GM19043 (cell line): ENCODE data around the gene HOXA13.

Experiments used
- ATAC-seq: cut with Tn5 transposase; IDR thresholded peaks from one replicate; pipeline ENCODE4 v1.9.1; 2021; ENCODE audit warnings: low read depth; ENCODE audit not compliant: unreplicated experiment

HOXA13 gene

GRCh38 chr7:27208998-27209397 lies 9.1 kb upstream of the HOXA13 start:
- no peak for ATAC-seq

DNA sequence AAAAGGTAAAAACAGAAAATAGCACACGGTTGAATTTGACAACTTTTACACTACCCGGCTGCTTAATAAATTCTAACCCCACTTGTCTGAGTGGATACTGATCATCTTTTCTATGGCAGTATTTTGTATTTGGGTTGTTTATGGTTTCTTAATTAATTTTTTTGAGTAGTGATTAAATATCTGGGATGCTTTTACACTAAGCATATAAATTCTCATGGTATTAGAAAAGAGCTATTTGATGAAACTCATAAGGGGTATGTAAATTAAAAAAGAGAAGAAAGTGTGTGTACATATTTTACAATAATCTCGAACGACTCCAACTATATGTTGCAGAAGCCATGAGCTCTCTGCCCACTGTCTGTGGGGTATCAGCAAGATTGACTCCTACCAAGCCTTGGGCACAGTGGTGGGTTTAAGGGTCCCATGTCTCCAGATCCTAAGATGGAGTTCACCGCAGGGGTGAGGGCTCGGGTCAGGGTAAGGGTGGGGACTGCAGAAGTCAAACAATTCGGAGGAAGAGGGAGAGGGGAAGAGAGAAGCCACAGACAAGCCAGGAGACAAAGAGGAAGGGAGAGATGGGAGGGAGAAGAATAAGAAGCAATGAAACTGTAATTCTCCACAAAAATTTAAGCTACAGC lies 7.6 kb upstream of the HOXA13 start:
- ATAC-seq: no peak

DNA sequence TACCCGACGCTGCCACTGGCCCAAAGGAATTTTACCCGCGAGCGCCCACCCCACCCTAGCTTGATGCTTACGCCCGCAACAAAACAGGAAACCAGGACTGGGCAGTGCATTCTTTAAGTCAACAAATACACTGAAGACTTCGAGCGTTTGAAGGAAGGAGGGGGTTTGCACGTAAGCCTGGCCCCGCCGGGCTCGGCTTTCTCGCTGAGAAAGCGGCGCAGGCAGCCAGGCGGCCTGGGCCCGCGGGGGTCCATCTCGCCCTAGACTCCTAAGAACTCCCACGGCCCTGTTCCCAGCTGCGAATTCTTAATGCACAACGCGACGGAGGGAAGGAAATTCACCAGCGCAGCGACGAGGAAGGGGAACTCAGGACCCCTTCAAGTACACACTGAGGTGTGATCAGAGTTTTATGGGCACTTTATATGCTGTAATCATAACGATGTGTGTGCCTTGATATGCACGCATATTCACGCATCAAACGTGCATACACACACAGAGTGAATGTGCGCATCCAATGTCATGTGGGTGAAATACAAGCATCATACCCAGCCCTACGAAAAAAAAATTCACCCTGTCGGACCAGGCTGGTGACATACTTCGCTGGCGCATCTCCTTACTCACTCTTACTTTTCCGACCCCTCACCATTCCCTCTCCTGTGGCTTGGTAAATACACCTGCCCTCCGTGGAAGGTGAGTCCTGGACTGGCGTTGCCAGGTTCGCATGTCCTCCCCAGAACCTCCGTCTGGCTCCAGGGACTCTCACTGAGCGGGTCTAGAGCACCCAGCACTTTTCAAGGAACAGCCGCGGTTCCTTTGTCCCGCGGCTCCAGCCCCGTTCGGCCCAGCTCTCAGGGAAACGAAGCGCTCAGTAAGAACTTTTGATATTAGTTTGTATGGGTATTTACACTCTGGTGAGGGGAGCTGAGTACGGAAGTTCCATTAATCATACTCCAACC lies 5.7 kb upstream of the HOXA13 start:
- no peak for ATAC-seq

- no peak for ATAC-seq
These were observed 5.0 kb upstream of the HOXA13 start for GRCh38 chr7:27204851-27205322.

- no peak for ATAC-seq
These were observed 4.2 kb upstream of the HOXA13 start for GRCh38 chr7:27203964-27204594.

GRCh38 chr7:27203365-27203953 lies 3.6 kb upstream of the HOXA13 start:
- ATAC-seq: no peak

- no peak for ATAC-seq
These were observed 2.9 kb upstream of the HOXA13 start for GRCh38 chr7:27202862-27203134.

DNA sequence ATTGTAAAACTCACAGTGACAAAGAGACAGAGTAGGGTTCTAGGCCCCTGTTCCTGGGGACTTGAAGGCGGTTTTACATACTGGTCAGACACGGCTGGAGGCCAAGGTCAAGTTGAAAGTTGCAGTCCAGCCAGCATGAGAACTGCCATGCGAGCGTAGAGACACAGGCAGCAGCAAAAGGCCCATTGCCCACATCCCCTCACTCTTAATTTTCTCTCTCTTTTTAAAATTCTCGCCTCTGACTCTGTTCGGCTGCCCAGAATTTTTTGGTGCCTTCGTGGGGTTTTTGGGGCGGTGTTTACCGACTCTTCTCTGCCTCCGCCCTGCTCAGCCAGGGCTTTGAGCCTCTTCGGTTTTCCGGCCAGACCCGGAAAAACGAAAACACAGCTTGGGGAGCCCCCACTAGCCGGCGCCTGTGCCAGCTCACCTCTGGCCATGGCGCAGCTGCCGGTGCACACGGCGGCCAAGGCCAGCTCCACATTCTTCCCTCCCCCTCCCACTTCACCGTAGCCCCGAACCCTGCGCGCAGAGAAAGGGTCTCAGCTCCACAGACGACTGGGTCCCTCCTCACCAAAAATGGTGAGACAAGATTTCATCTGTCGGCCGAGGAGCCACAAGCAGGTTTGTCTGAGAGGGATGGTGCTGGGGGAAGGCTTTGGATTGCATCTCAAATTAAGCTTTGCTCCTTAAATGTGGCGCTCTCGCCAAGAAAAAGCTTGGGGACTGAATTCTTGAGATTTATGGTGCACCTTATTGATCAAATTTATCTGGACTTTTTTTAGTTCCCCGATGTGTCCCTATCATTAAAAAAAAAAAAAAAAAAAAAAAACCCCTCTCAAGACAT lies 2.3 kb upstream of the HOXA13 start:
- ATAC-seq: no peak

- ATAC-seq: no peak
These were observed 1.7 kb upstream of the HOXA13 start for GRCh38 chr7:27201580-27202017.

GRCh38 chr7:27200761-27201579 lies 1.1 kb upstream of the HOXA13 start:
- ATAC-seq: no peak

- no peak for ATAC-seq
These were observed 755 bp downstream of the HOXA13 start for GRCh38 chr7:27198871-27199801.

- no peak for ATAC-seq
These were observed 1.6 kb downstream of the HOXA13 start for GRCh38 chr7:27198138-27198841.

DNA sequence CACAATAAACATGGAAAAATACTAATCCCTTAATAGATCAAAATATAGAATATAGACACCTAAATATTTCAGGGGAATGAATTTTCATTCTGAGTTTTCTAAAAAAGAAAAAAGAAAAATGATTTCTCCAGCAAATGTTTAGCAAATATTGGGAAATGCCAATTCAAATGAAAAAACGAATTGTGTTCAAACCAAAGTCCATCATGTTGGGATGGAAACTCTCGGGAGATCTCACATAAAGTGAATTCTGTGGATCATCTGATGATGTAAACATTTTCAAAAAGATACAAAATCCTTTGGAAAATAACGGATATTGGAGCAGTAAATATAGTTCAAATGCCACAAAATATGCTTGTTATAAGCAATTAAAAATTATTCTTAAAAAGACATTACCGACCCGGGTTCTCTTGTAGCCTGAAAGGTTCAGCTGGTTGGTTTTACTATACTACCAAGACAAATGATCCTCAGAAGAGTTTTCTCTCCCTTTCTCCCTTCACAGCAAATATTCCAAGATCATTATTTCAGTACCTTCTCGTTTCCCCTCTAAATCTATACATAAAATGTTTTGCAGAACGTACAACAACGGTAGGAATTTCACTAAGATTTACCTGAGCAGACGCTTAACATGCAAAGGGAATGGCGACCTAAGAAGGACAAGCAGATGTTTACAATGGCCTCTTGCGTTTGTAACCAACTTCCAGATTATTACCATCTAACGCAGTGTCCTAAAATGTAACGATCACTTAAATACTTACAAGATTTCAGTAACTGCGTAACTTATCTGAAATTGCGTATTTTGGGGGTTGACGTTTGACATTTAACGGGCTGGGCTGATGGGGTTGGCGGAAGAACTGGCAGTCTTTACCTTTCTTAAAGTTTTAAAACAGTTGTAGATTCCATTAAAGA lies 2.5 kb downstream of the HOXA13 start:
- no peak for ATAC-seq

GRCh38 chr7:27196287-27196767 lies 3.6 kb downstream of the HOXA13 start:
- ATAC-seq: no peak

DNA sequence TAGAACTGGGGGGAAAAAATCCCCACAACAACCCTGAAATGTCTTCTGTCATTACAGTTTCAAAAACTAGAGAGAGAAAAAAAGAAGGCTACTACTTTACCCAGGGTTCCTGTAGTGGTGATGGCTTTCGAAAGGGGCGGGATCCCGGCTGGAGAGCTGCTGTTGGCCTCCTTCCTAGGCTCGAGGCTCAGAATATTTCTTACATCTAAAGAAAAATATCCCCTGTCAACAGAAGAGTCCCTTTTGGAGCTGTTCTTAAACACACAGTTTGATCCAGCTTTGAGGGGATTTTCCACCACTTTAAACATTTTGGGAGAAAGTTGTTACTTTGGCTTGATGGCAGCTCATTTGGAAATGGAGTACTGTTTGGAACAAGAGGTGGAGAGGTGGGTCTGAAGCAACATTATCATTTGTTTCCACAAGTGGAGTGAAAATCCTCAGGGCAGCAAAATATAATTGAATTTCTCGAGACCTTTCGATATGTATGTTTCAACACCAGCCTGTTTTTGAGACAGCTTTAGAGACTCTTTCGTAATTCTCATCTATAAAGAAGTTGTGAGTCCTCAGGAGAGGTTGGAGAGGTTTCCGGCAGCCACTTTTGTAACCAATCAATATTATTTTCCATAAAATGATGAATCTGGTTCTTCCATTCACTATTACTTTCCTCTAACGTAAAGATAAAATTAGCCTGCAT lies 5.1 kb downstream of the HOXA13 start:
- no peak for ATAC-seq

DNA sequence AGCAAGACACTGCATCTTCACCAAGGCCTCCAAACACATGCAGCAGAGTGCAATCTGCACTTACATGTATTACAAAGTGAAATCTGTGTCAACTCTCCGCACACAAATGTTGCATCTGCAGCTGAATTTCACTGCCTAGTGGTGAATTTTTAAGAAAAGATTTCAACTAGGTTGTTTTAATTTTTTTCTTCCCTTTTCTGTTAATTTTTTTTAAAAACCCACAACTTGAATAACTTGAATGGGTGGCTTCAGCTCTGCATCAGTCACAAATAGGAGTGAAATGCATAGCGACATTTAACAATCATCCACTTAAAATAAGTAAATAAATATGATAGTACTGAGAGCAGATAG lies 5.9 kb downstream of the HOXA13 start:
- no peak for ATAC-seq
